Upper lobe of right lung (tissue), 1 donor: Measurements from ENCODE around the gene TMEM8B. TPM values are rescaled to one million over a fixed set of nuclear protein-coding genes. Genes with fewer than 3 reads are reported as not detected.
"Not testable (repeated sequence)": the region's sequence is repeated elsewhere in the genome, so short reads cannot be mapped to it uniquely, and the experiment has no call there.

ENCODE experiments used
- ATAC-seq: fragments of 200-7000 bp; cut with Tn5 transposase; one replicate; pipeline ENCODE4 v1.9.1; 2020; ENCODE audit warnings: mild to moderate bottlenecking, moderate library complexity
- DNase-seq: peaks from one replicate; pipeline ENCODE4 v3.0.0-alpha.2; 2020
- H3K27ac ChIP-seq: fragments of 200-600 bp; one replicate; pipeline ENCODE4 v1.8.0; 2022
- H3K27me3 ChIP-seq: fragments of 200-600 bp; one replicate; pipeline ENCODE4 v1.8.0; 2022; ENCODE audit warnings: mild to moderate bottlenecking
- H3K36me3 ChIP-seq: fragments of 200-600 bp; one replicate; pipeline ENCODE4 v1.8.0; 2022
- H3K4me1 ChIP-seq: fragments of 200-600 bp; one replicate; pipeline ENCODE4 v1.8.0; 2022
- H3K4me3 ChIP-seq: fragments of 200-600 bp; one replicate; pipeline ENCODE4 v1.8.0; 2022; ENCODE audit warnings: mild to moderate bottlenecking
- H3K9me3 ChIP-seq: fragments of 200-600 bp; one replicate; pipeline ENCODE4 v1.8.0; 2022
- CTCF ChIP-seq: fragments of 200-600 bp; IDR thresholded peaks from one replicate; pipeline ENCODE4 v1.8.0; 2022; ENCODE audit warnings: antibody characterized with exemption
- intact Hi-C: fragments of 100-400 bp; cut with DNase I; formaldehyde crosslinking; loops from one replicate; pipeline ENCODE4 v1.11.0; 2022
- total RNA-seq: library from RNA; stranded (reverse); fragmentation: NEBNext Ultra II Directional; extraction: Animal tissue kit (Norgen Biotek cat#: 25700); gene quantifications from one replicate; pipeline ENCODE4 v1.2.1, GENCODE V29; 2021
- donor health status: DM: no; HTN: yes; CAD: no; lungs with severe emphysema.

TMEM8B gene
- total RNA-seq, 1 donor from 2014 or later: 13.7 TPM

- Histone ChIP-seq H3K4me1 (no peaks in the 10 kb centered on the region), H3K4me3 (no peak overlapping the region), H3K36me3 (no peaks in the 10 kb centered on the region), H3K27me3 (peaks cover 3% of the 10 kb centered on the region), H3K9me3 (no peaks in the 10 kb centered on the region), H3K27ac (no peak overlapping the region)
- no peak for DNase-seq
- ATAC-seq: peak; percentile 64
- intact Hi-C loops: no loop called here
- no peak for TF ChIP-seq CTCF
These were observed 62.6 kb downstream of the TMEM8B start for GRCh38 chr9:35891646-35892045.

GRCh38 chr9:35892051-35892450 is 63.0 kb downstream of the TMEM8B start:
- H3K36me3 ChIP-seq: no peaks in the 10 kb centered on the region
- intact Hi-C loops: no loop called here
- peak; percentile 19 for ATAC-seq
- H3K4me1 ChIP-seq: no peaks in the 10 kb centered on the region
- H3K9me3 ChIP-seq: no peaks in the 10 kb centered on the region
- H3K27me3 ChIP-seq: peaks cover 3% of the 10 kb centered on the region
- no peak overlapping the region for H3K27ac ChIP-seq
- no peak for DNase-seq
- H3K4me3 ChIP-seq: no peak overlapping the region
- TF ChIP-seq CTCF: no peak

GRCh38 chr9:35896570-35896969 is 67.5 kb downstream of the TMEM8B start:
- no peak for DNase-seq
- H3K4me3 ChIP-seq: no peak overlapping the region
- no peak for TF ChIP-seq CTCF
- H3K36me3 ChIP-seq: no peaks in the 10 kb centered on the region
- H3K27ac ChIP-seq: no peak overlapping the region
- intact Hi-C loops: no loop called here
- H3K9me3 ChIP-seq: no peaks in the 10 kb centered on the region
- H3K4me1 ChIP-seq: no peaks in the 10 kb centered on the region
- peaks cover 3% of the 10 kb centered on the region for H3K27me3 ChIP-seq
- no peak for ATAC-seq

- ATAC-seq, H3K27me3 ChIP-seq, intact Hi-C loops, H3K4me1 ChIP-seq, H3K4me3 ChIP-seq, H3K27ac ChIP-seq, H3K9me3 ChIP-seq, DNase-seq, H3K36me3 ChIP-seq: not testable (repeated sequence)
These were observed 68.5 kb downstream of the TMEM8B start for GRCh38 chr9:35897376-35898099.

- no peaks in the 10 kb centered on the region for H3K36me3 ChIP-seq
- H3K9me3 ChIP-seq: no peaks in the 10 kb centered on the region
- peaks cover 3% of the 10 kb centered on the region for H3K27me3 ChIP-seq
- H3K4me1 ChIP-seq: peaks cover 6% of the 10 kb centered on the region
- no peak for TF ChIP-seq CTCF
- no peak overlapping the region for H3K4me3 ChIP-seq
- intact Hi-C loops: no loop called here
- no peak overlapping the region for H3K27ac ChIP-seq
- DNase-seq: no peak
- ATAC-seq: no peak
These were observed 69.3 kb downstream of the TMEM8B start for GRCh38 chr9:35898337-35898736.

- intact Hi-C loops: no loop called here
These were observed 70.0 kb downstream of the TMEM8B start for GRCh38 chr9:35899021-35899420.

More at GRCh38 chr9:35899021-35899420, 70.0 kb downstream of the TMEM8B start:
- DNase-seq (no peak), ATAC-seq (no peak)
- Histone ChIP-seq H3K4me1 (peaks cover 11% of the 10 kb centered on the region), H3K36me3 (no peaks in the 10 kb centered on the region), H3K27me3 (peaks cover 3% of the 10 kb centered on the region), H3K27ac (no peak overlapping the region), H3K4me3 (no peak overlapping the region), H3K9me3 (no peaks in the 10 kb centered on the region)
- no peak for TF ChIP-seq CTCF
